Heart left ventricle (tissue), 16 donors: ENCODE measurements around the gene C2orf78. TPM values are rescaled to one million over a fixed set of nuclear protein-coding genes. Genes with fewer than 3 reads are reported as not detected.

Experiments
- ATAC-seq, 4 donors: fragments of 200-7000 bp; cut with Tn5 transposase; one replicate each; pipeline ENCODE4 v1.9.1; 2020 to 2022; ENCODE audit warnings: moderate library complexity in 4 of 4, mild to moderate bottlenecking in 3 of 4, moderate number of reproducible peaks in 1 of 4
- DNase-seq, 5 donors: peaks; one replicate each; pipeline ENCODE4 v3.0.0-alpha.2; 2020
- H3K27ac ChIP-seq, 12 donors: fragments of 200-600 bp; sonication (generic) in 4 of 12; one replicate each; pipeline versions ENCODE4 v1.5.0 to v1.8.0; 2016 to 2022; ENCODE audit warnings: mild to moderate bottlenecking in 2 of 12
- H3K27me3 ChIP-seq, 9 donors: fragments of 200-600 bp; sonication (generic) in 2 of 9; one replicate each; pipeline versions ENCODE4 v1.5.1 to v1.8.0; 2016 to 2022; ENCODE audit warnings: mild to moderate bottlenecking in 3 of 9
- H3K36me3 ChIP-seq, 9 donors: fragments of 200-600 bp; sonication (generic) in 2 of 9; one replicate each; pipeline versions ENCODE4 v1.5.0 to v1.8.0; 2018 to 2022; ENCODE audit warnings: mild to moderate bottlenecking in 2 of 9
- H3K4me1 ChIP-seq, 12 donors: fragments of 200-600 bp; sonication (generic) in 4 of 12; one replicate each; pipeline versions ENCODE4 v1.5.0 to v1.8.0; 2016 to 2022; ENCODE audit warnings: mild to moderate bottlenecking in 3 of 12
- H3K4me3 ChIP-seq, 12 donors: fragments of 200-600 bp; sonication (generic) in 4 of 12; one replicate each; pipeline versions ENCODE4 v1.5.0 to v1.8.0; 2017 to 2022; ENCODE audit warnings: mild to moderate bottlenecking in 9 of 12, moderate library complexity in 4 of 12
- H3K9me3 ChIP-seq, 12 donors: fragments of 200-600 bp; sonication (generic) in 4 of 12; one replicate each; pipeline versions ENCODE4 v1.5.0 to v1.8.0; 2016 to 2022; ENCODE audit warnings: mild to moderate bottlenecking in 1 of 12
- POLR2A ChIP-seq, 2 donors: fragments of 450-650 bp; IDR thresholded peaks; one replicate each; pipeline ENCODE4 v1.6.1; 2017; ENCODE audit warnings: antibody characterized with exemption in 2 of 2, mild to moderate bottlenecking in 2 of 2, moderate library complexity in 2 of 2
- WGBS, 4 donors: extraction: QIAGEN DNeasy Blood & Tissue Kit in 2 of 4; methylation state at CpG; one replicate each; pipeline versions ENCODE4 v1.1.5 to v1.1.7; 2013 to 2018; 5-methylcytosine and 5-hydroxymethylcytosine counted together
- intact Hi-C, 10 donors: fragments of 100-400 bp; cut with DNase I; formaldehyde crosslinking; loops; one replicate each; pipeline versions ENCODE4 v1.11.1 to v1.14.2; 2022
- polyA plus RNA-seq, 2 donors: library from polyadenylated mRNA; stranded (reverse); fragments of 200-250 nt; gene quantifications; one replicate each; pipeline ENCODE4 v1.2.3, GENCODE V29; 2013
- total RNA-seq, 9 donors: library from RNA; depleted of rRNA in 2 of 9; stranded (reverse); fragments of >200 nt in 2 of 9; fragmentation: NEBNext Ultra II Directional in 3 of 9; extraction: Animal tissue kit (Norgen Biotek cat#: 25700) in 3 of 9; gene quantifications; one replicate each; pipeline versions ENCODE4 v1.1.0 to v1.2.4, GENCODE V29; 2016 to 2023
- TF ChIP-seq, protein P1 (sequence below), 12 donors: fragments of 200-600 bp; sonication (generic) in 4 of 12; IDR thresholded peaks; one replicate each; pipeline versions ENCODE4 v1.5.0 to v1.8.0; 2018 to 2022; ENCODE audit warnings: antibody characterized with exemption in 12 of 12, mild to moderate bottlenecking in 5 of 12
- donor health status: ischemic (EF 13 %, LVEDD 7.1; RV severe dilation, severe dysfunction).
- donor health status: healthy with polysubstance abuse.
- donor health status: DM: no; HTN: yes; CAD: no.
- donor health status: DM: no; HTN: no; CAD: no.
- donor health status: ischemic (EF 25% LVEDD 6.9; RV normal size, moderate dysfunction).
- donor health status: ischemic (EF 25% LVEDD 5.7; RV mildly dilated, moderate dysfunction).
- donor health status: healthy.
- donor health status: DM: yes; HTN: yes; CAD: no.
- donor health status: ischemic (EF 35%, LVEDD 5.7; RV mildly dilated, moderate dysfunction).
- donor health status: nonischemic (EF 11% LVEDD 7.7; RV severe dilation, severe dysfunction).
- donor health status: DM: yes; HTN: yes; CAD: no.
- donor health status: PGD.
- donor health status: ischemic (EF 29% LVEDD 5.4; RV normal size, mild dysfunction).
- donor health status: nonischemic (EF 23%, LVEDD 6.1; RV moderate dilation, normal function).

Gene C2orf78
- total and polyA plus RNA-seq, 11 donors, result not detected

DNA sequence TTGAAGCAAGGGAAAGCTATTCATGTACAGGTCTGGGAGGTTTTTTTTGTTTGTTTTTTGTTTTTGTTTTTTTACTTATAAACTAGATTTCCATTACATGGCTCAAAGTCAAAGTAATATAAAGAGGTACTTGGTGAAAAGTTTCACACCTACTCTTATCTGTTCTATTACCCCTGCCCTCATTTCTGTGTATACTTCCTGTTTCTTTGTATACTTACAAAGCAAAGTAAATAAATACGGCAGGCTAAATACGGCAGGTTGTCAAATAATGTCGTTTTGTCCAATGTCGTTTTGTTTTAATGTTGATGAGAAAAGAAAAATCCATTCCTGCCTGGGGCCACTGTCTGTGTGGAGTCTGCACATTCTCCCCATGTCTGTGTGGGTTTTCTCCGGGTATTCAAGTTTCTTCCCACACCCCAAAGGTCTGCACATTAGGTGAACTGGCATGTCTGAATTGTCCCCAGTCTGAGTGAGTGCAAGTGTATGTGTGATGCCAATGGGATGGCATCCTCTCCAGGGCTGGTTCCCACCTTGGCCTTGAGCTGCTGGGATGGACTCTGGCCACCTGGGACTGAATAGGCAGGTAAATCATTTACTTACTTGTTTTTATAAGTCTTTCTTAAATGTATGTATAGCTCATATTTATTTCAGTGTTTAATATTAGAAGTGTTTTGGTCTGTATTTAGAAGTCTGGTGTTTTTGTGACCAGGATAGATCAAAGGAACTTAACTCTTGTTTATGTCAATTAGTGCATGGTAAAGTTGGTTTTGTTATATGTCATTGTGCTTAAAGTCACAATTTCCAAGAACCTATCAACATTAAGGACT, 58.1 kb downstream of the C2orf78 start:
- Histone ChIP-seq H3K27me3 (no peaks in the 10 kb centered on the region), H3K36me3 (peaks cover 0 to 71% (median 43%) of the 10 kb centered on the region in 9 donors), H3K9me3 (no peaks in the 10 kb centered on the region), H3K4me1 (peaks cover 0 to 18% (median 3%) of the 10 kb centered on the region in 12 donors), H3K27ac (peak overlapping the region in 1 of 12 donors; percentile 64), H3K4me3 (no peak overlapping the region)
- TF ChIP-seq, protein P1, sequence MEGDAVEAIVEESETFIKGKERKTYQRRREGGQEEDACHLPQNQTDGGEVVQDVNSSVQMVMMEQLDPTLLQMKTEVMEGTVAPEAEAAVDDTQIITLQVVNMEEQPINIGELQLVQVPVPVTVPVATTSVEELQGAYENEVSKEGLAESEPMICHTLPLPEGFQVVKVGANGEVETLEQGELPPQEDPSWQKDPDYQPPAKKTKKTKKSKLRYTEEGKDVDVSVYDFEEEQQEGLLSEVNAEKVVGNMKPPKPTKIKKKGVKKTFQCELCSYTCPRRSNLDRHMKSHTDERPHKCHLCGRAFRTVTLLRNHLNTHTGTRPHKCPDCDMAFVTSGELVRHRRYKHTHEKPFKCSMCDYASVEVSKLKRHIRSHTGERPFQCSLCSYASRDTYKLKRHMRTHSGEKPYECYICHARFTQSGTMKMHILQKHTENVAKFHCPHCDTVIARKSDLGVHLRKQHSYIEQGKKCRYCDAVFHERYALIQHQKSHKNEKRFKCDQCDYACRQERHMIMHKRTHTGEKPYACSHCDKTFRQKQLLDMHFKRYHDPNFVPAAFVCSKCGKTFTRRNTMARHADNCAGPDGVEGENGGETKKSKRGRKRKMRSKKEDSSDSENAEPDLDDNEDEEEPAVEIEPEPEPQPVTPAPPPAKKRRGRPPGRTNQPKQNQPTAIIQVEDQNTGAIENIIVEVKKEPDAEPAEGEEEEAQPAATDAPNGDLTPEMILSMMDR (IDR thresholded peaks at IDR 0.05), result no peak
- TF ChIP-seq POLR2A (IDR thresholded peaks at IDR 0.05), result no peak
- DNase-seq (no peak), ATAC-seq (no peak)
- intact Hi-C loops, result no loop called here
- 84 to 95% (median 92%) methylated on average over 5 of the region's 5 CpGs for WGBS, 4 donors

GRCh38 chr2:73842739-73843019, 58.7 kb downstream of the C2orf78 start:
- no peaks in the 10 kb centered on the region for H3K9me3 ChIP-seq
- peak overlapping the region in 1 of 12 donors; percentile 64 for H3K27ac ChIP-seq
- DNase-seq (no peak), ATAC-seq (no peak)
- H3K4me3 ChIP-seq, result no peak overlapping the region
- TF ChIP-seq, protein P1 (IDR thresholded peaks at IDR 0.05), result no peak
- no peak for TF ChIP-seq POLR2A (IDR thresholded peaks at IDR 0.05)
- peaks cover 0 to 16% (median 3%) of the 10 kb centered on the region in 12 donors for H3K4me1 ChIP-seq
- 72 to 81% (median 79%) methylated on average over 1 of the region's 1 CpG for WGBS, 4 donors
- intact Hi-C loops, result no loop called here
- no peaks in the 10 kb centered on the region for H3K27me3 ChIP-seq
- H3K36me3 ChIP-seq, result peaks cover 0 to 76% (median 48%) of the 10 kb centered on the region in 9 donors

DNA sequence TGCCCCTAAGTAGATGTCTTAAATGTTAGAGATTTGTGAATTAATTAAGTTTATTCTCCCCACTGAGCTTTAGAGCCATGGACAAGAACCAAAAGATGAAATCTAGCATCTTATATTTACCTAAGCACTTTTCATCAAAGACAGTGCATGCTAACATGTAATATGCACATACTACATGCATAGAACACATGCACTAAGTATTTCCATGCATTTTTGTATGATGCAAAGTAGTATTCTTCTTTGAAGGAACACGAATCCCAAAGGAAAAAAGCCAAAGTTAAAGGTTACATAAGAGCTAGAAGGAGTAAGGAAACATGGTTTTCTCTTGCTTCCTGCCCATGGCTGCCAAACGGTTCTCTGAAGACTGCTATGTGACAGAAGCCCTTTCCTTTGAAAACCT, 60.1 kb downstream of the C2orf78 start:
- H3K4me1 ChIP-seq, result peaks cover 0 to 5% (median 0%) of the 10 kb centered on the region in 12 donors
- no peak for ATAC-seq
- H3K4me3 ChIP-seq, result no peak overlapping the region
- no peaks in the 10 kb centered on the region for H3K9me3 ChIP-seq
- no peaks in the 10 kb centered on the region for H3K27me3 ChIP-seq
- peak overlapping the region in 1 of 12 donors; percentile 64 for H3K27ac ChIP-seq
- DNase-seq, result no peak
- intact Hi-C loops, result no loop called here
- TF ChIP-seq, protein P1 (IDR thresholded peaks at IDR 0.05), result no peak
- no peak for TF ChIP-seq POLR2A (IDR thresholded peaks at IDR 0.05)
- H3K36me3 ChIP-seq, result peaks cover 0 to 90% (median 62%) of the 10 kb centered on the region in 9 donors
- 48 to 60% (median 53%) methylated on average over 2 of the region's 2 CpGs for WGBS, 4 donors

- ATAC-seq, result no peak
- Histone ChIP-seq H3K4me3 (no peak overlapping the region), H3K4me1 (no peaks in the 10 kb centered on the region), H3K27ac (peak overlapping the region in 1 of 12 donors; percentile 61), H3K27me3 (no peaks in the 10 kb centered on the region), H3K9me3 (no peaks in the 10 kb centered on the region), H3K36me3 (peaks cover 0 to 99% (median 97%) of the 10 kb centered on the region in 9 donors)
- intact Hi-C loops, result no loop called here
- WGBS, 4 donors, result 90 to 97% (median 94%) methylated on average over 2 of the region's 2 CpGs
- TF ChIP-seq, protein P1 (IDR thresholded peaks at IDR 0.05), result no peak
- no peak for TF ChIP-seq POLR2A (IDR thresholded peaks at IDR 0.05)
- no peak for DNase-seq
Measured at GRCh38 chr2:73850009-73850408, 66.0 kb downstream of the C2orf78 start.
